HepG2 (cell line): ENCODE results near the gene BIRC3. TPM values are rescaled to one million over a fixed set of nuclear protein-coding genes. Genes with fewer than 3 reads are reported as not detected.

Experiments used
- CTCF ChIP-seq: sonication (generic); formaldehyde crosslinking; IDR thresholded peaks from 2 replicates; pipeline ENCODE4 v1.5.0; 2020; ENCODE audit warnings: mild to moderate bottlenecking, missing genetic modification reagents, moderate library complexity
- ERF ChIP-seq: IDR thresholded peaks from 2 replicates; pipeline ENCODE4 v1.6.1; 2018; ENCODE audit warnings: missing biosample characterization, missing genetic modification reagents
- GATAD2A ChIP-seq: IDR thresholded peaks from 2 replicates; pipeline ENCODE4 v1.6.1; 2016
- GLMP ChIP-seq: sonication (generic); formaldehyde crosslinking; IDR thresholded peaks from 2 replicates; pipeline ENCODE4 v1.9.0; 2021; ENCODE audit warnings: missing genetic modification reagents, mild to moderate bottlenecking, borderline replicate concordance
- HIVEP1 ChIP-seq: sonication (generic); formaldehyde crosslinking; IDR thresholded peaks from 2 replicates; pipeline ENCODE4 v1.4.0; 2020; ENCODE audit warnings: mild to moderate bottlenecking, missing genetic modification reagents
- PAXIP1 ChIP-seq: sonication (generic); formaldehyde crosslinking; conservative IDR thresholded peaks from 2 replicates; pipeline ENCODE4 v1.4.0; 2020; ENCODE audit warnings: mild to moderate bottlenecking, missing genetic modification reagents, moderate library complexity
- POGZ ChIP-seq: sonication (generic); formaldehyde crosslinking; IDR thresholded peaks from 2 replicates; pipeline ENCODE4 v1.4.0; 2020; ENCODE audit warnings: mild to moderate bottlenecking, missing genetic modification reagents
- RAD21 ChIP-seq: fragments of 450-650 bp; formaldehyde crosslinking; IDR thresholded peaks from 2 replicates; pipeline ENCODE4 v1.5.0; 2020; ENCODE audit warnings: mild to moderate bottlenecking
- RBAK ChIP-seq: sonication (generic); formaldehyde crosslinking; IDR thresholded peaks from 2 replicates; pipeline ENCODE4 v1.5.1; 2020; ENCODE audit warnings: mild to moderate bottlenecking, missing genetic modification reagents
- SAP130 ChIP-seq: IDR thresholded peaks from 2 replicates; pipeline ENCODE4 v1.6.1; 2016; ENCODE audit warnings: low read depth
- STAG1 ChIP-seq: sonication (generic); formaldehyde crosslinking; IDR thresholded peaks from 2 replicates; pipeline ENCODE4 v1.4.0; 2020; ENCODE audit warnings: missing genetic modification reagents
- ZBTB20 ChIP-seq: sonication (generic); formaldehyde crosslinking; IDR thresholded peaks from 2 replicates; pipeline ENCODE4 v1.8.1; 2023; ENCODE audit warnings: missing genetic modification reagents, low read depth, mild to moderate bottlenecking, borderline replicate concordance
- ZBTB4 ChIP-seq: sonication (generic); formaldehyde crosslinking; IDR thresholded peaks from 2 replicates; pipeline ENCODE4 v1.4.0; 2020; ENCODE audit warnings: missing genetic modification reagents, mild to moderate bottlenecking, borderline replicate concordance
- ZFP41 ChIP-seq: sonication (generic); formaldehyde crosslinking; IDR thresholded peaks from 2 replicates; pipeline ENCODE4 v1.4.0; 2020; ENCODE audit warnings: mild to moderate bottlenecking, missing genetic modification reagents, borderline replicate concordance
- ZNF331 ChIP-seq: sonication (generic); formaldehyde crosslinking; IDR thresholded peaks from 2 replicates; pipeline ENCODE4 v1.4.0; 2020; ENCODE audit warnings: missing genetic modification reagents
- ZNF691 ChIP-seq: sonication (generic); formaldehyde crosslinking; IDR thresholded peaks from 2 replicates; pipeline ENCODE4 v1.4.0; 2020; ENCODE audit warnings: missing genetic modification reagents, low read depth, mild to moderate bottlenecking, borderline replicate concordance
- ZNF766 ChIP-seq: sonication (generic); formaldehyde crosslinking; IDR thresholded peaks from 2 replicates; pipeline ENCODE4 v1.5.0; 2020; ENCODE audit warnings: missing genetic modification reagents, borderline replicate concordance
- ZNF792 ChIP-seq: IDR thresholded peaks from 2 replicates; pipeline ENCODE4 v1.6.1; 2016
- ZSCAN20 ChIP-seq: sonication (generic); formaldehyde crosslinking; IDR thresholded peaks from 2 replicates; pipeline ENCODE4 v1.4.0; 2020; ENCODE audit warnings: missing genetic modification reagents, mild to moderate bottlenecking, borderline replicate concordance
- polyA plus RNA-seq, 8 experiments: library from polyadenylated mRNA; depleted of rRNA in 3 of 8; stranded (reverse) in 7 of 8; unstranded in 1 of 8; fragments of >200 nt; fragmentation: Illumina TruSeq in 4 of 8; extraction: Trizol in 4 of 8; gene quantifications; 2 replicates each; pipeline versions ENCODE4 v1.2.1 to v1.2.3, GENCODE V29; 2011 to 2016; ENCODE audit warnings: low read depth in 4 of 8, missing spikeins in 1 of 8, mixed read lengths in 1 of 8; ENCODE audit not compliant: insufficient read depth in 1 of 8
- total RNA-seq, 5 experiments: library from RNA; depleted of rRNA; stranded (reverse); fragments of >200 nt; fragmentation: Illumina TruSeq; extraction: Trizol; gene quantifications; 2 replicates each; pipeline ENCODE4 v1.2.3, GENCODE V29; 2016; ENCODE audit warnings: low read depth in 1 of 5

BIRC3 gene
- total and polyA plus RNA-seq, 2 of the 13 experiments (the other 11 are each of a cell fraction or from before 2014, with no cell fraction given): 0.41 to 4.2 TPM

- TF ChIP-seq ZNF766 (no peak), ZFP41 (CRISPR knock-in tag) (no peak), ZNF331 (CRISPR knock-in tag) (peak; percentile 44; the same call in 1 of the 2 replicates), GLMP (no peak), ZNF792 (CRISPR knock-in tag) (0 out of 2 replicates have a peak, but pooled peaks have one; percentile 26), ZNF691 (CRISPR knock-in tag) (no peak), ERF (CRISPR knock-in tag) (peak; percentile 32; the same call in 1 of the 2 replicates), SAP130 (peak; percentile 32; the same call in 1 of the 2 replicates), ZBTB20 (no peak), STAG1 (CRISPR knock-in tag) (peak; percentile 77), ZSCAN20 (CRISPR knock-in tag) (no peak), ZBTB4 (no peak), RBAK (no peak), HIVEP1 (no peak), CTCF (CRISPR knock-in tag) (peak; percentile 85), GATAD2A (peak; percentile 49), POGZ (peak; percentile 25; the same call in 1 of the 2 replicates), RAD21 (CRISPR knock-in tag) (peak; percentile 74), PAXIP1 (CRISPR knock-in tag) (0 out of 2 replicates have a peak, but pooled peaks have one; percentile 17)
These were observed 29.1 kb upstream of the BIRC3 start (continued) for GRCh38 chr11:102287964-102288724.
